Activated CD8-positive, alpha-beta T cell treated with anti-CD3 and anti-CD28 coated beads, Interleukin-2, amount 10 ng/mL, durations not matched to agents 7 days and 5 days (primary cell): ENCODE results near the gene TOP3B. TPM values are rescaled to one million over a fixed set of nuclear protein-coding genes. Genes with fewer than 3 reads are reported as not detected.

Experiments
- ATAC-seq: fragments of 150-1000 bp; cut with Tn5 transposase; one replicate; pipeline ENCODE4 v1.10.0; 2021; ENCODE audit warnings: moderate library complexity
- CTCF ChIA-PET: fragments of 350-600 bp; sonication (Branson Sonifier 250); formaldehyde crosslinking; loops from one replicate; lab custom pipeline; 2021; ENCODE audit warnings: antibody characterized with exemption; lab: Charles Lee
- POLR2A ChIA-PET: fragments of 350-600 bp; sonication (Branson Sonifier 250); formaldehyde crosslinking; loops from one replicate; lab custom pipeline; 2021; ENCODE audit warnings: antibody characterized with exemption; lab: Charles Lee
- DNase-seq: peaks from one replicate; pipeline ENCODE4 v3.0.0-alpha.2; 2020
- H3K27ac Mint-ChIP-seq: one replicate; pipeline ENCODE4 v1.8.0; 2021; ENCODE audit warnings: mild to moderate bottlenecking, mixed read lengths
- H3K27me3 Mint-ChIP-seq: one replicate; pipeline ENCODE4 v1.8.0; 2021; ENCODE audit warnings: low read depth, mixed read lengths
- H3K36me3 Mint-ChIP-seq: one replicate; pipeline ENCODE4 v1.8.0; 2021; ENCODE audit warnings: low read depth, mixed read lengths
- H3K4me1 Mint-ChIP-seq: one replicate; pipeline ENCODE4 v1.8.0; 2021; ENCODE audit warnings: low read depth, mixed read lengths
- H3K4me3 Mint-ChIP-seq: one replicate; pipeline ENCODE4 v1.8.0; 2021; ENCODE audit warnings: mild to moderate bottlenecking, mixed read lengths
- H3K9me3 Mint-ChIP-seq: one replicate; pipeline ENCODE4 v1.8.0; 2022; ENCODE audit warnings: mixed read lengths; ENCODE audit not compliant: insufficient read depth
- total RNA-seq, 2 experiments: library from RNA; stranded (reverse); gene quantifications; one replicate each; pipeline ENCODE4 v1.2.3, GENCODE V29; 2021

Gene TOP3B
- total RNA-seq, 2 experiments from 2014 or later = 47.3 to 49.9 TPM

DNA sequence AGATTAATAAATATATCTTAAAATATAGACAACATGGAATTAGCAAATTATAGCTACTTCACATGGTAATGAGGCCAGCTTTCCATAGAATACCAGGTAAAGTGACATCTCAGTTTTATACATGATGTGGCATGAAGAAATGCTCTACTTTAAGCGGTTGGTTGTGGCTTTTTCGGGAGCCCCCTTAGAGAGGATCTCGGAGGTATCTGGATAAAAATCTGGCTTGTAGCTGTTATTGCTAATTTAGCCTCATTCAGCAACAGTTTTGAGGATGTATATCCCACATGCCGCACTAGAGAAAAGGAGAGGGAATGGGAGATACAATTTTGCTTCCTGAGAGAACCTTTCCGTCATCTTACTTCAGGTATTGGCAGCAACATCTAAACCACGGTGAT, 24.0 kb upstream of the TOP3B start:
- Mint-ChIP-seq H3K36me3 (no peaks in the 10 kb centered on the region), H3K4me1 (no peaks in the 10 kb centered on the region), H3K27ac (no peak overlapping the region), H3K4me3 (no peak overlapping the region), H3K9me3 (no peaks in the 10 kb centered on the region), H3K27me3 (peaks cover 17% of the 10 kb centered on the region)
- ChIA-PET POLR2A (no interaction called here), CTCF (no interaction called here)
- ATAC-seq (no peak), DNase-seq (no peak)

DNA sequence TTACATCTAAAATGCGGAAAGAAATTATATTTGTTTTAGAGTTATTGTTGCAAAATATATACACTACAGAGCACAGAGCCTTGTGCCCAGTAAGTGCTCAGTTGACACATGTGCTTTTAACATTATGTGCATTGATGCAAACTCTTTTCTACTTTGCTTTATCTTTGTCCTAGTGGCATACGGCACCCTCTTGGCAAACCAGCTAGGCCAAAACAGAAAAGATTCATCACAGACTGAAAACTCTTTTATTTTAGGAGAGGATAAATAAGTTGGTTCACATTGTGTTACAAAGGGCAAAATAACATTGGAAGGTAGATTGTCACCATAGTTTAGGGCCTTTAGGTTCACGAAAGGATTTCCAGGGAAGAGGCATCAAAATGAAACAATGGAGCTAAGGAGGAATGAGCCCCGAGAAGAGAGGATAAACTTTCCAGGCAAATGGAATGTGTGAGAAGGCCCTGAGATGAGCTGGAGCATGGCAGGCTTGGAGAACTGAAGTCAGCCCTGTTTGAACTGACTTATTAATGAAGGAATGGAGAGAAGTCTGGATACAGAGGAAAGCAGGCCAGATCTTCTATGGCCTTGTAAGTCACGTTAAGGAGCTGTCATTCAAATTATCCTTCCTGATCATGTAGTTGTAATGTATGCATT, 23.5 kb upstream of the TOP3B start:
- Mint-ChIP-seq H3K36me3 (no peaks in the 10 kb centered on the region), H3K9me3 (no peaks in the 10 kb centered on the region), H3K27me3 (peaks cover 22% of the 10 kb centered on the region), H3K4me1 (no peaks in the 10 kb centered on the region), H3K27ac (no peak overlapping the region), H3K4me3 (no peak overlapping the region)
- ChIA-PET CTCF (no interaction called here), POLR2A (no interaction called here)
- no peak for DNase-seq
- ATAC-seq = no peak

- H3K4me3 Mint-ChIP-seq = no peak overlapping the region
- H3K9me3 Mint-ChIP-seq = no peaks in the 10 kb centered on the region
- no peaks in the 10 kb centered on the region for H3K36me3 Mint-ChIP-seq
- no peaks in the 10 kb centered on the region for H3K4me1 Mint-ChIP-seq
- DNase-seq (no peak), ATAC-seq (no peak)
- H3K27ac Mint-ChIP-seq = no peak overlapping the region
- POLR2A ChIA-PET = no interaction called here
- H3K27me3 Mint-ChIP-seq = peaks cover 18% of the 10 kb centered on the region
- CTCF ChIA-PET = no interaction called here
These were observed 20.6 kb upstream of the TOP3B start for GRCh38 chr22:22003233-22003632.

DNA sequence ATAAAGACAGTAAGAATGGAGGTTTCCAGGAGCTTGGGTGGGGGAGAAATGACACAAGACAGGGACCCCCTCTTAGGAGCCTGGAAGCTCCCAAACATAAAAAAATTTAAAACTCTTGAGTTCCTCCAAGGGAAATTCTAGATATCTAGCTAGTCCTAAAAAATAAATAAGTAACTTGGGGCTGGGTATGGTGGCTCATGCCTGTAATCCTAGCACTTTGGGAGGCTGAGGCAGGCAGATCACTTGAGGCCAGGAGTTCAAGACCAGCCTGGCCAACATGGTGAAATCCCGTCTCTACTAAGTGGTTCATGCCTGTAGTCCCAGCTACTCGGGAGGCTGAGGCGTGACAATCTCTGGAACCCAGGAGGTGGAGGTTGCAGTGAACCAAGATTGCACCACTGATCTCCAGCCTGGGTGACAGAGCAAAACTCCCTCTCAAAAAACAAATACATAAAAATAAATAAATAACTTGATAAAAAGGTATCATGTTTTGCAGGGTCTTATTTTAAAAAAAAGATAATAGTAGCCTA, 20.0 kb upstream of the TOP3B start:
- Mint-ChIP-seq H3K4me3 (no peak overlapping the region), H3K27me3 (peaks cover 18% of the 10 kb centered on the region), H3K4me1 (no peaks in the 10 kb centered on the region), H3K27ac (no peak overlapping the region), H3K9me3 (no peaks in the 10 kb centered on the region), H3K36me3 (no peaks in the 10 kb centered on the region)
- DNase-seq (no peak), ATAC-seq (no peak)
- ChIA-PET CTCF (interaction anchor here (0.8 kb wide), 1 partner anchor 96 kb away, joined by 3 read pairs; no protein-coding TSS in a partner anchor), POLR2A (no interaction called here)

DNA sequence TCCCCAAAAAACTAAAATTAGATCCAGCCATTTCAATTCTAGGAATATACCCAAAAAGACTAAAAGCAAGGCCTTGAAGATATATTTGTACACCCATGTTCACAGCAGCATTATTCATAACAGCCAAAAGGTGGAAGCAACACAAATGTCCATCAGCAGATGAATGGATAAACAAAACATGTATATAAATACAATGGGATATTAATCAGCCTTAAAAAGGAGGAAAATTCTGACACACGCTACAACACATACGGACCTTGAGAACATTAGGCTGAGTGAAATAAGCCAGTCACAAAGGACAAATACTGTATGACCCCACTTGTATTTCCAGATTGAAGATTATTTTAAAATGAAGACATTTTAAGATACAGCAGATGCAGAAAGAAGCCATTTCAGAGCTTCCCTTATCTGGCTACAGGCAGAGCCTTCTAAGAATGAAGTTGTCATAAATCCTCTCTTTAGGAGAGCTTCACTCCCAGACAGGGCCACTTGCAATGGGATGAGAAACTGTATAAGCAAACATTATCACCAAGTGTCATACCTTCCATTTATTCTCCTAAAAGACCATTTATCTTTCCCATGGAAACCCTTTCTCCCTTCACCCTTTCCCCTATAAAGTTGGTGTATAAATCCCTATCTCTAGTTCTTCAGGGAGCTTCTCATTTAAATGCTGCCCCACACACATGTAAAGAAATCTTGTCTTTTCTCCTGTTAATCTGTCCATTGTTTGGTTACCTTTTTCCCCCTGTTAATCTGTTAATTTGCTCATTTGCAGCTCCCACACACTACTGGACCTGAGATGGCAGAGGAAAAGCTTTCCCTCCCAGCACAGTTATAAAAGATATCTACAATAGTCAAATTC, 19.3 kb upstream of the TOP3B start:
- Mint-ChIP-seq H3K4me3 (no peak overlapping the region), H3K36me3 (no peaks in the 10 kb centered on the region), H3K4me1 (no peaks in the 10 kb centered on the region), H3K9me3 (no peaks in the 10 kb centered on the region), H3K27me3 (peaks cover 18% of the 10 kb centered on the region), H3K27ac (no peak overlapping the region)
- CTCF ChIA-PET = interaction anchor here (0.8 kb wide), 1 partner anchor 97 kb away, joined by 3 read pairs; no protein-coding TSS in a partner anchor
- no peak for DNase-seq
- no peak for ATAC-seq
- POLR2A ChIA-PET = no interaction called here

DNA sequence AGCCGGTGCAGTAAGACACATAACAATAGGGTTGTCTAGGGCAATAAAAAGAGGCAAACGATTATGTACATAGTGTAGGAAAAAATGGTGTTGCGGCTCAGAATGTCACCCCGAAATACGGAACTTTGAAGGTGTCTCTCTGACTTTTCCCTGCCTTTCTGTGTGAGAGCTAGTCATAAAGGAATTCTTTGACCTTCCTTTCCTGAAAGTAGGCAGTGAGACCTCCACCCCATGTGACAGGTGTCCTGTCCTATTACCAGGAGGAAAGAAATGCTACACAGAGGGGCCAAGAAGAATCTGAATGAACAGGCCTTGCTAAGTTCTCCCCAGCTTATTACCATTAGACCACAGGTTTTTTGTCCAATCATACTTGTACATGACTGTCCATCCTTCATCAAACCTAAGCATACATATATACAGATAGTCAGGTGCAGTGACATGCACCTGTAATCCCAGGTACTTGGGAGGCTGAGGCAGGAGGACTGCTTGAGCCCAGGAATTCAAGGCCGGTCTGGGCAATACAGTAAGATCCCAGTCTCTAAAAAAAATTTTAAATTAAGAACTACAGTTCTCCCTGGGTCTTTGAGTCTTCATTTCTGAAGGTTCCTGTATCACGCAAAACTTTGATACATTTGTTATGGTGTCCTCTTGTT, 16.1 kb upstream of the TOP3B start:
- H3K4me3 Mint-ChIP-seq = no peak overlapping the region
- ChIA-PET CTCF (interaction anchor here (1.5 kb wide), 1 partner anchor 46 kb away, joined by 3 read pairs; the partner anchor contains the start of gene PPM1F), POLR2A (interaction anchor here (0.6 kb wide), 1 partner anchor 9 kb away, joined by 4 read pairs; no protein-coding TSS in a partner anchor)
- ATAC-seq = no peak
- H3K36me3 Mint-ChIP-seq = no peaks in the 10 kb centered on the region
- no peaks in the 10 kb centered on the region for H3K9me3 Mint-ChIP-seq
- peaks cover 22% of the 10 kb centered on the region for H3K27me3 Mint-ChIP-seq
- H3K4me1 Mint-ChIP-seq = no peaks in the 10 kb centered on the region
- no peak overlapping the region for H3K27ac Mint-ChIP-seq
- DNase-seq = no peak

GRCh38 chr22:21996175-21996720, 13.7 kb upstream of the TOP3B start:
- Mint-ChIP-seq H3K36me3 (no peaks in the 10 kb centered on the region), H3K9me3 (no peaks in the 10 kb centered on the region), H3K4me3 (no peak overlapping the region), H3K27me3 (peaks cover 15% of the 10 kb centered on the region), H3K4me1 (no peaks in the 10 kb centered on the region), H3K27ac (no peak overlapping the region)
- CTCF ChIA-PET = no interaction called here
- no peak for ATAC-seq
- POLR2A ChIA-PET = no interaction called here
- DNase-seq = no peak

GRCh38 chr22:21995660-21996059, 13.1 kb upstream of the TOP3B start:
- DNase-seq = no peak
- ATAC-seq = no peak
- Mint-ChIP-seq H3K4me3 (no peak overlapping the region), H3K27me3 (peaks cover 13% of the 10 kb centered on the region), H3K27ac (no peak overlapping the region), H3K4me1 (no peaks in the 10 kb centered on the region), H3K9me3 (no peaks in the 10 kb centered on the region), H3K36me3 (no peaks in the 10 kb centered on the region)
- ChIA-PET POLR2A (no interaction called here), CTCF (no interaction called here)

DNA sequence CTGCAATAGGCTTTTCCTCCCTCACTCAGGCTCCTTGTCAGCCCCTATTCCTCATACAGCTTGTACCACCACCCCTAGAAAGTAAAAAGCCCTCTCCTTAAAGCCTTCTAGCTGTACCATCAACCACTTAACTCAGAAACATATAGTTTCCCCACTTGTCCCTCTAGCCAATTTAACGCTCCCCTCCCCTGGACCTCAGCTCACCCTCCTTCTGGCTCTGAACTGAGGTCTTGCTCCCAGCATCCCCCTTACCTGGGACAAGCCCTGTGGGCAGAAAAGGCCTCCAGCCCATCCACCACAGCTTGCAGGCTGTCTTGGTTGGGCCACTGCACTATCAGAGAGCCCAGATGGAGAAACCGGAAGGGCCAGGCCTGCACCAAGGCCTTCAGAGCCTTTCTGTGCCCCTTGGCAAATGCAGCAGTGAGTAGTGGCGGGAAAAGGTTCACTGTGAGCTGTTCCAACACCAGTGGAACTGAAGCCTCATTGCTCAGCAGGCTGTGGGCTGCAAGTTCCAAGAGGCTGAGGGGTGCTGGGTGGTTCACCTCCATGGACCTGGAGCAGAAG, 12.4 kb upstream of the TOP3B start:
- ChIA-PET CTCF (no interaction called here), POLR2A (no interaction called here)
- peaks cover 13% of the 10 kb centered on the region for H3K27me3 Mint-ChIP-seq
- no peak overlapping the region for H3K4me3 Mint-ChIP-seq
- ATAC-seq (no peak), DNase-seq (no peak)
- H3K27ac Mint-ChIP-seq = no peak overlapping the region
- no peaks in the 10 kb centered on the region for H3K36me3 Mint-ChIP-seq
- H3K9me3 Mint-ChIP-seq = no peaks in the 10 kb centered on the region
- H3K4me1 Mint-ChIP-seq = no peaks in the 10 kb centered on the region

- ChIA-PET POLR2A (no interaction called here), CTCF (interaction anchor here (1.2 kb wide), 1 partner anchor 68 kb away, joined by 3 read pairs; no protein-coding TSS in a partner anchor)
- ATAC-seq (no peak), DNase-seq (no peak)
- Mint-ChIP-seq H3K4me3 (no peak overlapping the region), H3K27me3 (peaks cover 4% of the 10 kb centered on the region), H3K36me3 (no peaks in the 10 kb centered on the region), H3K4me1 (no peaks in the 10 kb centered on the region), H3K27ac (no peak overlapping the region), H3K9me3 (no peaks in the 10 kb centered on the region)
These were observed 10.1 kb upstream of the TOP3B start for GRCh38 chr22:21992593-21993237.

GRCh38 chr22:21991774-21992173, 9.2 kb upstream of the TOP3B start:
- CTCF ChIA-PET = no interaction called here
- Mint-ChIP-seq H3K4me1 (no peaks in the 10 kb centered on the region), H3K9me3 (no peaks in the 10 kb centered on the region), H3K27ac (no peak overlapping the region), H3K36me3 (no peaks in the 10 kb centered on the region), H3K27me3 (peaks cover 4% of the 10 kb centered on the region), H3K4me3 (no peak overlapping the region)
- DNase-seq (no peak), ATAC-seq (no peak)
- POLR2A ChIA-PET = interaction anchor here (1.4 kb wide), 1 partner anchor 10 kb away, joined by 4 read pairs; no protein-coding TSS in a partner anchor
